Lung (tissue), 12 donors: ENCODE data around the gene NAB2. TPM values are rescaled to one million over a fixed set of nuclear protein-coding genes. Genes with fewer than 3 reads are reported as not detected.

Experiments used
- ATAC-seq: fragments of 200-7000 bp; cut with Tn5 transposase; one replicate; pipeline ENCODE4 v1.9.1; 2020; ENCODE audit warnings: moderate number of reproducible peaks; ENCODE audit not compliant: insufficient read depth, low FRiP score
- DNase-seq, 3 donors: peaks; one replicate each; pipeline ENCODE4 v3.0.0-alpha.2; 2013 to 2017
- H3K27ac ChIP-seq, 2 donors: one replicate each; pipeline ENCODE4 v1.5.1; 2013; ENCODE audit warnings: mild to moderate bottlenecking in 2 of 2, moderate library complexity in 2 of 2, control low read depth in 1 of 2, inconsistent platforms in 1 of 2, low read depth in 1 of 2, low read length in 1 of 2
- H3K27me3 ChIP-seq, 3 donors: one replicate each; pipeline ENCODE4 v1.5.1; 2013; ENCODE audit warnings: low read length in 2 of 3; ENCODE audit not compliant: control insufficient read depth in 3 of 3, insufficient read depth in 3 of 3
- H3K36me3 ChIP-seq, 4 donors: one replicate each; pipeline ENCODE4 v1.5.1; 2013; ENCODE audit warnings: low read length in 4 of 4, mild to moderate bottlenecking in 1 of 4, moderate library complexity in 1 of 4; ENCODE audit not compliant: control insufficient read depth in 4 of 4, insufficient read depth in 4 of 4
- H3K4me1 ChIP-seq, 5 donors: one replicate each; pipeline ENCODE4 v1.5.1; 2013; ENCODE audit warnings: low read length in 5 of 5, mild to moderate bottlenecking in 2 of 5, moderate library complexity in 1 of 5; ENCODE audit not compliant: control insufficient read depth in 5 of 5, insufficient read depth in 5 of 5
- H3K4me3 ChIP-seq: one replicate; pipeline ENCODE4 v1.5.1; 2013; ENCODE audit warnings: mild to moderate bottlenecking, control low read depth, moderate library complexity
- H3K9ac ChIP-seq, 2 donors: one replicate each; pipeline ENCODE4 v1.5.1; 2013; ENCODE audit warnings: low read length in 2 of 2, control low read depth in 1 of 2; ENCODE audit not compliant: insufficient read depth in 1 of 2
- H3K9me3 ChIP-seq, 4 donors: one replicate each; pipeline ENCODE4 v1.5.1; 2013; ENCODE audit warnings: low read length in 3 of 4, mild to moderate bottlenecking in 1 of 4, moderate library complexity in 1 of 4; ENCODE audit not compliant: control insufficient read depth in 4 of 4, insufficient read depth in 3 of 4
- CTCF ChIP-seq: IDR thresholded peaks from 2 replicates; pipeline ENCODE4 v1.5.1; 2012; ENCODE audit warnings: mild to moderate bottlenecking; ENCODE audit errors: control extremely low read depth, extremely low read depth
- WGBS, 2 donors: extraction: QIAGEN DNeasy Blood & Tissue Kit; methylation state at CpG; one replicate each; pipeline ENCODE4 v1.1.7; 2013; 5-methylcytosine and 5-hydroxymethylcytosine counted together
- polyA plus RNA-seq, 2 donors: library from polyadenylated mRNA; stranded (reverse); fragments of 200-250 nt; gene quantifications; one replicate each; pipeline ENCODE4 v1.2.1, GENCODE V29; 2013
- total RNA-seq, 2 donors: library from RNA; depleted of rRNA in 1 of 2; stranded (reverse); fragments of >200 nt in 1 of 2; gene quantifications; one replicate each; pipeline ENCODE4 v1.2.1, GENCODE V29; 2014 to 2021
- donor health status: control.
- donor health status: control.
- donor health status: Bipolar disorder and iron deficiency.
- donor health status: healthy.
- donor health status: DM: yes; HTN: yes; CAD: no.

NAB2 gene
- total and polyA plus RNA-seq, 4 donors: 16.7 to 51.3 (median 38.9) TPM

DNA sequence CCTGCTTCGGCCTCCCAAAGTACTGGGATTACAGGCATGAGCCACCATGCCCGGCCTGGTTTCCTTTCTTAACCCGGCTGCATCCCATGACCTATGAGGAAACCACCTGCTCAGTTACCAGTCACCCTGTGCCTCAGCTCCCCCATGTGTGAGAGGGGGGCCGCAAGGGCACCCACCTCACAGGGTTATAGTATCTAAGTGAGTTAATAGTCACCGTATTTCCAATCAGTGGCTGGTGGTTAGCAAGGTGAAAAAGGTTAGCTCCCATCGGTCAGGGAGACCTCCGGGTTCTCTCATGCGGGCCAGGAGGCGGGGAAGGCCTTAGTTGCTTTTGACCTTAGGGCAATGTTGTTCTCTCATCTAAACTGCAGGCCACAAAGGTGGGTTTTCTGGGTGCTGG, 46.0 kb downstream of the NAB2 start:
- peaks cover 9 to 85% (median 47%) of the 10 kb centered on the region in 5 donors for H3K4me1 ChIP-seq
- DNase-seq (no peak), ATAC-seq (no peak)
- peak overlapping the region in 1 of 2 donors; percentile 15 for H3K27ac ChIP-seq
- 84 to 86% methylated on average over 9 of the region's 9 CpGs for WGBS, 2 donors
- H3K4me3 ChIP-seq: no peak overlapping the region
- H3K36me3 ChIP-seq: peaks cover 0 to 19% (median 14%) of the 10 kb centered on the region in 4 donors
- H3K9ac ChIP-seq: peak overlapping the region in 1 of 2 donors; percentile 72
- no peaks in the 10 kb centered on the region for H3K27me3 ChIP-seq
- TF ChIP-seq CTCF: no peak
- H3K9me3 ChIP-seq: no peaks in the 10 kb centered on the region

DNA sequence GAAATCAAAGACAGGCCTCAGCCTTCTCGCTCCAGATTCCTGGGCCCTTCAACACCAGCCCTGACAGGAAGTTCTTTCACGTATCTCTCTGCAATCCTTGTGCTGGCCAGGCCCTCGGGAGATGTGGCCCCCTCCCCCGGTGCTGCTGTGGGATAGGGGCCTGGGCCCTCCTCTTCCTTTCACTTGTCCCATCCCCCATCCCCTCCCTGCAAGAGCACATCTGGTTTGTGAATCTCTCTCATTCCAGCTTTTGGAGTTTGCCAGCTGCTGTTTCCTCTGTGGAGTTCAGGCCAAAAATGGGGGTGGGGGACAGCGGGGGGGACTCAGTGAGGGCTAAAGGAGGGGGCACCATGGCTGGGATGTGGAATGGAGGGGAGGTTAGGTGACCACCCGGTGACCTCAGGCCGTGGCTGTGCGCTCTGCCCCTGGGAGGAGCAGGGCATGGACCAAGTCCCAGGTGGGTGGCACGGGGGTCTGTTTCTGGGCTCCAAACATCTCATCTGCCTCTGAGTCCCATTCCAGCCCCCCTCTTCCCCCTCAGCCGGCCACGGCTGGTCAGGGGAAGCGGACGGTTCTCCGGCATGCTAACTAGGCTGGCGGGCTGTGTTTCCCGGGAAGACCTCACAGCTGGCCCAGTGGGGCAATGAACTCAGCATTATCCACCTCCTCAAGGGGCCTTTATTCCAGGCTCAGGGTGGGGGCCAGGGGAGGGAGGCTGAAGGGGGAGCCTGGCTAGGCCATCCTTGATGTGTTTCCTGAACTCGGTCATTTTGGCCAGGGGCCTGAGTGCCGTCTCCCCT, 46.8 kb downstream of the NAB2 start:
- Histone ChIP-seq H3K36me3 (peaks cover 0 to 25% (median 17%) of the 10 kb centered on the region in 4 donors), H3K27me3 (no peaks in the 10 kb centered on the region), H3K9me3 (no peaks in the 10 kb centered on the region), H3K27ac (peak overlapping the region; percentile 15 to 21), H3K4me1 (peaks cover 9 to 77% (median 52%) of the 10 kb centered on the region in 5 donors), H3K4me3 (no peak overlapping the region), H3K9ac (peak overlapping the region in 1 of 2 donors; percentile 72)
- no peak for TF ChIP-seq CTCF
- DNase-seq (peak; percentile 93 to 97 (median 96)), ATAC-seq (no peak)
- 68 to 69% methylated on average over 17 to 18 of the region's 18 CpGs for WGBS, 2 donors

DNA sequence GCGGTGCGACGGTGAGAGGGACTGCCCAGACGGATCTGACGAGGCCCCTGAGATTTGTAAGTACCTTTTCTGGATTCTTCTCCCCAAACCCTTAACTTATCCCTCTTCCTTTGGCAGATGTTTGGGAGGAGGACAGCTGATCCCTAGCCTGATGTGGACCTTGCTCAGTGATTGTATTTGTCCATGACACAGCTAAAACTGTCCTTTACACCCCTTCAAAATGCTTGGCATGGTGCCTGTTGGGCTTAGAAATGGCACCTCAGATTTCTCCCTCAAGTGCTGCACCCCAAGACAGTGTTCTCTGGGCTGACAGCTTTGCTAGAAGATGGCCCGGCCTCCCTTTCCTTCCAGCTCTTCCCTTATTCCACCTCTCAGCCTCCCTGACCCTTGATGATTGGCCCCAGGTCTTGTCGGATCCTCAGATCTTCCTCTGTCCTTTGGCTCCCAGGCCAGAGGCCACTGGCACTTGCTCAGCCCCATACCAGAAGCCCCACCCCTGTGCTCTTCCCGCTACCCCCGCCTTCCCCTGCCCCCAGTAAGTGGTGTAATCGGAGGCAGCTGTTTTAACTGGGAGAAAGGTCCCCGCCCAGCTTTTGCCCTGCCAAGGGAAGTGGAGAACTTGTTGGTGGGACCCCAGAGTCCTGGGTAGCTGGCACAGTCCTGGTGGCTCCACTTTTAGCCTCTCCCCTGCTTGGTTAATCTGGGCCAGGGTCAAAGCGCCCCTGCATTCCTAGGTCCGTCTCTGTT, 49.8 kb downstream of the NAB2 start:
- H3K9me3 ChIP-seq: no peaks in the 10 kb centered on the region
- WGBS, 2 donors: 72% methylated on average over 13 of the region's 13 CpGs
- ATAC-seq: peak; percentile 39
- H3K36me3 ChIP-seq: peaks cover 0 to 44% (median 33%) of the 10 kb centered on the region in 4 donors
- TF ChIP-seq CTCF: no peak
- DNase-seq: no peak
- no peak overlapping the region for H3K9ac ChIP-seq
- H3K4me3 ChIP-seq: no peak overlapping the region
- peaks cover 3 to 48% (median 25%) of the 10 kb centered on the region in 5 donors for H3K4me1 ChIP-seq
- H3K27ac ChIP-seq: peak overlapping the region in 1 of 2 donors; percentile 28
- no peaks in the 10 kb centered on the region for H3K27me3 ChIP-seq
